WTC11 (cell line): ENCODE results near the gene PCDHGA4.

ENCODE experiments used
- ATF1 ChIP-seq: sonication (generic); formaldehyde crosslinking; IDR thresholded peaks from 2 replicates; pipeline ENCODE4 v1.8.1; 2023; ENCODE audit warnings: mild to moderate bottlenecking, moderate library complexity, missing genetic modification reagents
- ATF2 ChIP-seq: sonication (generic); formaldehyde crosslinking; IDR thresholded peaks from 2 replicates; pipeline ENCODE4 v1.8.1; 2022; ENCODE audit warnings: low read depth, missing genetic modification reagents, borderline replicate concordance
- CREB1 ChIP-seq: sonication (generic); formaldehyde crosslinking; IDR thresholded peaks from 2 replicates; pipeline ENCODE4 v1.8.0; 2023; ENCODE audit warnings: mild to moderate bottlenecking, missing genetic modification reagents
- CTCF ChIP-seq: fragments of 200-600 bp; IDR thresholded peaks from 2 replicates; pipeline ENCODE4 v1.8.0; 2022; ENCODE audit warnings: antibody characterized with exemption
- FOXP4 ChIP-seq: sonication (generic); formaldehyde crosslinking; IDR thresholded peaks from 2 replicates; pipeline ENCODE4 v1.8.0; 2022; ENCODE audit warnings: mild to moderate bottlenecking, missing genetic modification reagents
- HMGXB4 ChIP-seq: sonication (generic); formaldehyde crosslinking; IDR thresholded peaks from 2 replicates; pipeline ENCODE4 v1.8.1; 2023; ENCODE audit warnings: mild to moderate bottlenecking, moderate library complexity, missing genetic modification reagents
- MAX ChIP-seq: sonication (generic); formaldehyde crosslinking; IDR thresholded peaks from 2 replicates; pipeline ENCODE4 v1.8.0; 2022; ENCODE audit warnings: mild to moderate bottlenecking, missing genetic modification reagents
- NFE2L1 ChIP-seq: sonication (generic); formaldehyde crosslinking; IDR thresholded peaks from 2 replicates; pipeline ENCODE4 v1.8.1; 2023; ENCODE audit warnings: missing genetic modification reagents
- PREB ChIP-seq: sonication (generic); formaldehyde crosslinking; IDR thresholded peaks from 2 replicates; pipeline ENCODE4 v1.8.1; 2022; ENCODE audit warnings: mild to moderate bottlenecking, missing genetic modification reagents, moderate library complexity, borderline replicate concordance
- PRRX2 ChIP-seq: fragments of 250-450 bp; sonication (Bioruptor Pico); IDR thresholded peaks from 2 replicates; pipeline ENCODE4 v1.8.0; 2021; ENCODE audit warnings: mild to moderate bottlenecking
- USF2 ChIP-seq: sonication (generic); formaldehyde crosslinking; IDR thresholded peaks from 2 replicates; pipeline ENCODE4 v1.8.1; 2023; ENCODE audit warnings: mild to moderate bottlenecking, missing genetic modification reagents, moderate library complexity
- ZBTB43 ChIP-seq: sonication (generic); formaldehyde crosslinking; IDR thresholded peaks from 2 replicates; pipeline ENCODE4 v1.8.1; 2023; ENCODE audit warnings: mild to moderate bottlenecking, missing genetic modification reagents

- no peak for TF ChIP-seq CTCF
- no peak for TF ChIP-seq PRRX2 (CRISPR knock-in tag)
- no peak for TF ChIP-seq ZBTB43
- TF ChIP-seq USF2 (CRISPR knock-in tag): no peak
- no peak for TF ChIP-seq PREB (CRISPR knock-in tag)
- no peak for TF ChIP-seq CREB1 (CRISPR knock-in tag)
- TF ChIP-seq FOXP4 (CRISPR knock-in tag): no peak
- TF ChIP-seq ATF1 (CRISPR knock-in tag): no peak
- TF ChIP-seq MAX (CRISPR knock-in tag): no peak
- no peak for TF ChIP-seq ATF2 (CRISPR knock-in tag)
- no peak for TF ChIP-seq HMGXB4 (CRISPR knock-in tag)
- TF ChIP-seq NFE2L1 (CRISPR knock-in tag): no peak
Observed at GRCh38 chr5:141384471-141385267, 29.8 kb downstream of the PCDHGA4 start.
